WERI-Rb-1 (cell line): ENCODE data around the gene SIM2.

Experiments used
- DNase-seq: peaks from one replicate; pipeline ENCODE4 v3.0.0-alpha.2; 2020
- H3K27ac ChIP-seq: fragments of 250-450 bp; sonication (Bioruptor Pico); 2 replicates; pipeline ENCODE4 v1.5.1; 2020; ENCODE audit warnings: mild to moderate bottlenecking, moderate library complexity
- H3K27me3 ChIP-seq: fragments of 250-450 bp; sonication (Bioruptor Pico); 2 replicates; pipeline ENCODE4 v1.5.1; 2021; ENCODE audit warnings: mild to moderate bottlenecking, low read depth, moderate library complexity; ENCODE audit not compliant: insufficient read depth, severe bottlenecking
- H3K36me3 ChIP-seq: fragments of 250-450 bp; sonication (Bioruptor Pico); 2 replicates; pipeline ENCODE4 v1.5.1; 2020; ENCODE audit warnings: mild to moderate bottlenecking, moderate library complexity
- H3K4me3 ChIP-seq: 2 replicates; pipeline ENCODE4 v1.5.1; 2011; ENCODE audit warnings: low read depth, mild to moderate bottlenecking, control low read depth, low read length
- H3K9me3 ChIP-seq: fragments of 250-450 bp; sonication (Bioruptor Pico); 2 replicates; pipeline ENCODE4 v1.5.1; 2021; ENCODE audit warnings: mild to moderate bottlenecking, moderate library complexity; ENCODE audit not compliant: severe bottlenecking
- TF ChIP-seq, protein P1 (sequence below): IDR thresholded peaks from 2 replicates; pipeline ENCODE4 v1.5.1; 2011; ENCODE audit warnings: low read depth, mild to moderate bottlenecking, control low read depth, inconsistent platforms, low read length

The SIM2 gene

DNA sequence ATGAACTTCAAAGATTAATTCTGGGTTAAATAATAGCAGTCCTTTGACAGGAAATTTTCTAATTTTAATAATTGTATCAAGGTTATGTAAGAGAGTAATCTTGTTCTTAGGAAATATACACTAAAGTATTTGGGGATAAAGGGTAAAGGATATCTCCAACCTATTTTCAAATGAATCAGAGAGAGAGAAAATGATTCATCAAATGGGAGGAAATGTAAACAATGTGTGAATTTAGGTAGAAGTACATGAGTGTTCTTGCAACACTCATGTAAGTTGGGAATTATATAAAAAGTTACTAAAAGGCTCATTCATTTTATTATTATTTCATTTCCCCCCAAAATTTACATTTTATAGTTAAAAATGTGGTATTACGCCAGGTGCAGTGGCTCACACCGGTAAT lies 20.4 kb upstream of the SIM2 start:
- H3K4me3 ChIP-seq, result no peak overlapping the region
- H3K27me3 ChIP-seq, result no peaks in the 10 kb centered on the region
- DNase-seq, result no peak
- peaks cover 13% of the 10 kb centered on the region for H3K9me3 ChIP-seq
- TF ChIP-seq, protein P1, sequence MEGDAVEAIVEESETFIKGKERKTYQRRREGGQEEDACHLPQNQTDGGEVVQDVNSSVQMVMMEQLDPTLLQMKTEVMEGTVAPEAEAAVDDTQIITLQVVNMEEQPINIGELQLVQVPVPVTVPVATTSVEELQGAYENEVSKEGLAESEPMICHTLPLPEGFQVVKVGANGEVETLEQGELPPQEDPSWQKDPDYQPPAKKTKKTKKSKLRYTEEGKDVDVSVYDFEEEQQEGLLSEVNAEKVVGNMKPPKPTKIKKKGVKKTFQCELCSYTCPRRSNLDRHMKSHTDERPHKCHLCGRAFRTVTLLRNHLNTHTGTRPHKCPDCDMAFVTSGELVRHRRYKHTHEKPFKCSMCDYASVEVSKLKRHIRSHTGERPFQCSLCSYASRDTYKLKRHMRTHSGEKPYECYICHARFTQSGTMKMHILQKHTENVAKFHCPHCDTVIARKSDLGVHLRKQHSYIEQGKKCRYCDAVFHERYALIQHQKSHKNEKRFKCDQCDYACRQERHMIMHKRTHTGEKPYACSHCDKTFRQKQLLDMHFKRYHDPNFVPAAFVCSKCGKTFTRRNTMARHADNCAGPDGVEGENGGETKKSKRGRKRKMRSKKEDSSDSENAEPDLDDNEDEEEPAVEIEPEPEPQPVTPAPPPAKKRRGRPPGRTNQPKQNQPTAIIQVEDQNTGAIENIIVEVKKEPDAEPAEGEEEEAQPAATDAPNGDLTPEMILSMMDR, result no peak
- no peaks in the 10 kb centered on the region for H3K36me3 ChIP-seq
- no peak overlapping the region for H3K27ac ChIP-seq

DNA sequence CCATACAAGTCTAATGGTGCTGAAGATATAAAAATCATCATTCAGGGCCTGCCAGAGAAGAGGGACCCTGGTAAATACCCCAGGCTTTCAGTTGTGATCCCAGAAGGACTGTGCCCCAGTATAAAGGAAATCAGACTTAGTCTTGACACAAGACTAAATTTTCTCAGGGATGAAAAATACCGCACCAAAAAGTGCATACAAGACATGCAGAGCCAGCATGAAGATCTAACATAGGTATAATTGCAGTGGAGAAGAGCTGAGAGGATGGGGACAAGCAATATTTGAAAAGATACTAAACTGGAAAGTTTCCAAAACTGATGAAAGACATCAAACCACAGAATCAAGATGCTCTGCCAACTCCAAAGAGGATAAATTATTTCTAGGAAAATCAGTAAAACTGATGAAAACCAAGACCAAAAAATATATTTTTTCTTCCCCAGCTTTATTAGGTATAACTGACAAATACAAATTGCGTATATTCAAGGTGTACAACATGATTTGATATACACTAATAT lies 17.7 kb upstream of the SIM2 start:
- no peak overlapping the region for H3K27ac ChIP-seq
- TF ChIP-seq, protein P1, result no peak
- peaks cover 13% of the 10 kb centered on the region for H3K9me3 ChIP-seq

DNA sequence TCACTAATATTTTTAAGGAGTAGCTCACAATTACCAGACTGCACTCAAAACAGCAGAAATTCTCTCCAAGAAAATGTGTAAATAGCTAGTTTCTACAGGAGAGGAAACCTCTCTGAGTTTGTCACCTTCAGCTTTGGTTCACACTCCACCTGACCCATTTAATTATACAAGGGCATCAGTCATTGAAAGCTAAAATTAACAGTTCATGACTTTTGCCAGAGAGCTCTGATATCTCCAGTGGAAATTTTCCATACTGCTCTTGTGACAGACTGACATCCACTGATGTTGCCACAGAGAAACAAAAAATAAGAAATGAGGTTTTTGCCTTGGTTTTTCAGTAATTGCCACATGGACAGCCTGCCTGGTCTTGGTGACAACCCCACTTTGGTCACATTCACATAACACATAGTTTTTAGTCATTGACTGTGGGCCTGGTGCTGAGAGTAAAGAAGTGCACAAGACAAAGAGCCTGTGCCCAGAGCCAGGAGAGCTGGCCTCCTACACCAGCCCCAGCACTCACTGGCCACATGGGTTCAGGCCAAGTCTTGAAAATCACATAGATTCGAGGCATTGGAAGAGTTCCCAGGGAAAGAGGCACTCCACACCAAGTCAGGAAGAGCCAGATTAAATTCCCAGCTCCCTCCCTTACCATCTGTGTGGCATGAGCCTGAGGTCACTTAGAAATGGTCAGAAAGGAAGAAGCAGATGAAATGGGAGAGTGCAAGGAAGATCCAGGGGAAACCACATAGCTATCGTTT lies 13.8 kb upstream of the SIM2 start:
- H3K9me3 ChIP-seq, result peaks cover 13% of the 10 kb centered on the region
- no peaks in the 10 kb centered on the region for H3K36me3 ChIP-seq
- no peak overlapping the region for H3K27ac ChIP-seq
- H3K27me3 ChIP-seq, result peaks cover 10% of the 10 kb centered on the region
- H3K4me3 ChIP-seq, result no peak overlapping the region
- DNase-seq, result no peak
- TF ChIP-seq, protein P1, result no peak

More for the DNA sequence above, 17.7 kb upstream of the SIM2 start:
- no peaks in the 10 kb centered on the region for H3K36me3 ChIP-seq
- H3K4me3 ChIP-seq, result no peak overlapping the region
- DNase-seq, result no peak
- no peaks in the 10 kb centered on the region for H3K27me3 ChIP-seq

DNA sequence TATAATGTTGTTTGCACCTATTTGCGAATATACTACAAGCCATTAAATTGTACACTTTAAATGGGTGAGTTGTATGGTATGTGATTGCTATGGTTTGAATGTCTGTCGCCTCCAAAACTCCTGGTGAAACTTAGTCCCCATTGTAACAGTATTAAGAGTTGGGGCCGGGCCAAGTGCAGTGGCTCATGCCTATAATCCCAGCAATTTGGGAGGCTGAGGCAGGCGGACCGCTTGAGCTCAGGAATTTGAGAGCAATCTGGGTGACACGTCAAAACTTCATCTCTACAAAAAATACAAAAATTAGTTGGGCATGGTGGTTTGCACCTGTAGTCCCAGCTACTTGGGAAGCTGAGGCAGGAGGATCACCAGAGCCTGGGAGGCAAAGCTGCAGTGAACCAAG lies 12.0 kb upstream of the SIM2 start:
- Histone ChIP-seq H3K9me3 (no peaks in the 10 kb centered on the region), H3K36me3 (no peaks in the 10 kb centered on the region), H3K27ac (no peak overlapping the region), H3K4me3 (no peak overlapping the region), H3K27me3 (peaks cover 28% of the 10 kb centered on the region)
- TF ChIP-seq, protein P1, result no peak
- no peak for DNase-seq

DNA sequence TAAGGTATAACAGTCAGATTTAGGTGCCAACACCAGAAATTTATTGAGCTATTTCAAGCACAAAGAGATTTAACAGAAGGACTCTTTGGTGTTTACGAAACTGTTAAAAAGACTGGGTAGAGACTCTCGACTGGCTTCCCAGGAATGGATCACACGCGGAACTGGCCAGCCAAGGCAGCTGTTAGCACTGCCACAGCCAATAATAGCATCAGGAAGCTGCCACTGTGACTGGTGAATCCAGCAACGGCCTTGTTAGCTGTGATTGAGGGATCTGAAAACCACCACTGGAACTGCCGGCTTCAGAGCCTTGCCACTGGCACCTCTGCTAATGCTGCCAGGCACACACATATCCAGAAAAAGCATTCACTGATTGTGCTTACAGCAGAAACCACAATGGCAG lies 10.6 kb upstream of the SIM2 start:
- no peak overlapping the region for H3K4me3 ChIP-seq
- H3K9me3 ChIP-seq, result no peaks in the 10 kb centered on the region
- DNase-seq, result no peak
- no peak overlapping the region for H3K27ac ChIP-seq
- TF ChIP-seq, protein P1, result no peak
- H3K27me3 ChIP-seq, result peaks cover 42% of the 10 kb centered on the region
- no peaks in the 10 kb centered on the region for H3K36me3 ChIP-seq
